Kidney epithelial cell (primary cell): Measurements from ENCODE around the gene IPO5. TPM values are rescaled to one million over a fixed set of nuclear protein-coding genes. Genes with fewer than 3 reads are reported as not detected.

Experiments
- DNase-seq: peaks from one replicate; pipeline ENCODE4 v3.0.0-alpha.2; 2010; ENCODE audit warnings: low read depth
- H3K27me3 ChIP-seq: 2 replicates; pipeline ENCODE4 v1.6.0; 2011; ENCODE audit warnings: low read length; ENCODE audit not compliant: control insufficient read depth, insufficient read depth
- H3K36me3 ChIP-seq: 2 replicates; pipeline ENCODE4 v1.5.1; 2011; ENCODE audit warnings: low read length; ENCODE audit not compliant: control insufficient read depth, insufficient read depth
- H3K4me3 ChIP-seq: 2 replicates; pipeline ENCODE4 v1.5.1; 2011; ENCODE audit warnings: low read depth, mild to moderate bottlenecking, control low read depth, low read length
- total RNA-seq: library from RNA; depleted of rRNA; stranded (reverse); fragments of >200 nt; gene quantifications from 2 replicates; pipeline ENCODE4 v1.2.3, GENCODE V29; 2015
- TF ChIP-seq, protein P1 (sequence below): IDR thresholded peaks from 2 replicates; pipeline ENCODE4 v1.5.1; 2011; ENCODE audit warnings: mild to moderate bottlenecking, moderate library complexity, low read length, control low read depth, inconsistent platforms; ENCODE audit not compliant: insufficient read depth, poor library complexity, severe bottlenecking

The IPO5 gene
- total RNA-seq, 1 donor from 2014 or later, result 144 TPM

DNA sequence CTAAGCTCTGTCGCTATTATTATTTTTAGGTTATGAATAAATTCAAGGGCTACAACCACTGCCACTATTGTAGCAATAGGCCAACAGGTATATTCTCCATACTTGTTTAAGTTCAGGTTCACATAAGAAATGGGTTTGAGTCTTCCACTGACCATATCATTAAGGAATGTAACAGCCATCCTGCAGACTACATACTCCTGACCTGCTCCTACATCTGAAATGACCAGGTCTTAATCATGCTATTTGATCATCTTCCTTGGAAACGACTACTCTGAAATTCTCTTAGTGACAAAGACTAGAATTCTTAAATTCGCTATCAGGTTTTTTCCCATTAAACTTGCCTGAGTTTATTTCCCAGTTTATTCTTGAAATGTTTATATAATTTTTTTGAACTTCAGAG lies 66.8 kb downstream of the IPO5 start:
- peaks cover 3% of the 10 kb centered on the region for H3K36me3 ChIP-seq
- no peaks in the 10 kb centered on the region for H3K27me3 ChIP-seq
- TF ChIP-seq, protein P1, sequence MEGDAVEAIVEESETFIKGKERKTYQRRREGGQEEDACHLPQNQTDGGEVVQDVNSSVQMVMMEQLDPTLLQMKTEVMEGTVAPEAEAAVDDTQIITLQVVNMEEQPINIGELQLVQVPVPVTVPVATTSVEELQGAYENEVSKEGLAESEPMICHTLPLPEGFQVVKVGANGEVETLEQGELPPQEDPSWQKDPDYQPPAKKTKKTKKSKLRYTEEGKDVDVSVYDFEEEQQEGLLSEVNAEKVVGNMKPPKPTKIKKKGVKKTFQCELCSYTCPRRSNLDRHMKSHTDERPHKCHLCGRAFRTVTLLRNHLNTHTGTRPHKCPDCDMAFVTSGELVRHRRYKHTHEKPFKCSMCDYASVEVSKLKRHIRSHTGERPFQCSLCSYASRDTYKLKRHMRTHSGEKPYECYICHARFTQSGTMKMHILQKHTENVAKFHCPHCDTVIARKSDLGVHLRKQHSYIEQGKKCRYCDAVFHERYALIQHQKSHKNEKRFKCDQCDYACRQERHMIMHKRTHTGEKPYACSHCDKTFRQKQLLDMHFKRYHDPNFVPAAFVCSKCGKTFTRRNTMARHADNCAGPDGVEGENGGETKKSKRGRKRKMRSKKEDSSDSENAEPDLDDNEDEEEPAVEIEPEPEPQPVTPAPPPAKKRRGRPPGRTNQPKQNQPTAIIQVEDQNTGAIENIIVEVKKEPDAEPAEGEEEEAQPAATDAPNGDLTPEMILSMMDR, result no peak
- DNase-seq, result no peak
- no peak overlapping the region for H3K4me3 ChIP-seq

DNA sequence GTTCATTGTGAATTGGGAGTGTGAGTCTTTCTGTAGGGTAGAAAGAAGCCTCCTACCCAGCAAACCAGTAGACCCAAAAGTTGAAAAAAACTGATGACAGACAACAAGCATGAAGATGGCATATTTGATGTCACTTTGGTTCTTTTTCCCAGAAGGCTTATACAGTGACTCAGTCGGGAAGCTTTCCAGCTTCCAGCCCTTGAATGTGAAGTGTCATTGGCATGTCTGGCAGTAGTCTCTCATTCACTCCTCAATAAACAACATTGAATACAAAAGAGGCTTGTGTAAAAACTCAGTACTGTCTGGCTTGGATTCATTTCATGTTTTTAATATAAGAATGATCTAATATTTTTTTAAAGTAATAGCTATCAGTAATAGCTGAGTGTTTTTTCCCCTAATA lies 68.7 kb downstream of the IPO5 start:
- Histone ChIP-seq H3K27me3 (no peaks in the 10 kb centered on the region), H3K36me3 (peaks cover 3% of the 10 kb centered on the region), H3K4me3 (no peak overlapping the region)
- TF ChIP-seq, protein P1, result no peak
- peak; percentile 28 for DNase-seq

DNA sequence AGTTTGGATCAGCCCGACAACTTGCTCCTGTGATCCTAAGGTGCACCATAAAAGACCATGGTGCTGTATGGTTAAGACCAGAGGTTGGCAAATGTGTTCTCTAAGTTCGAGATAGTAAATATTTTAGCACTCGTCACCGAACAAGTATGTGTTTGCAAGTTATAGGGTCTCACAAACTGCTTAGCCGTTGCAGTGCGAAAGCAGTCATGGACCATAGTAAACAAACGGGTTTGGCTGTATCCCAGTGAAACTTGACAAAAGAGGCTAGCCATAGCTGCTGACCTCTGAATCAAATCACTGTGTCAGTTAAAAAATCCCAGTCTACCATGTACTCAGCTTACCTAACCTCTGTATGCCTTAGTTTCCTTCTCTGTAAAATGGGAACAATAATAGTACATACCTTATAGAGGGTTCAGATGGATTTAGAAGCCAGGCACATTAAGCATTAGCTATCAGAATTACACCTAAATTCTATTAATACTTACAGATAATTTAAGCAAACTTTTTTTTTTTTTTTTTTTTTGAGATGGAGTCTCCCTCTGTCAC lies 72.1 kb downstream of the IPO5 start:
- H3K36me3 ChIP-seq, result peaks cover 1% of the 10 kb centered on the region
- DNase-seq, result no peak
- TF ChIP-seq, protein P1, result no peak
- no peaks in the 10 kb centered on the region for H3K27me3 ChIP-seq
- no peak overlapping the region for H3K4me3 ChIP-seq

DNA sequence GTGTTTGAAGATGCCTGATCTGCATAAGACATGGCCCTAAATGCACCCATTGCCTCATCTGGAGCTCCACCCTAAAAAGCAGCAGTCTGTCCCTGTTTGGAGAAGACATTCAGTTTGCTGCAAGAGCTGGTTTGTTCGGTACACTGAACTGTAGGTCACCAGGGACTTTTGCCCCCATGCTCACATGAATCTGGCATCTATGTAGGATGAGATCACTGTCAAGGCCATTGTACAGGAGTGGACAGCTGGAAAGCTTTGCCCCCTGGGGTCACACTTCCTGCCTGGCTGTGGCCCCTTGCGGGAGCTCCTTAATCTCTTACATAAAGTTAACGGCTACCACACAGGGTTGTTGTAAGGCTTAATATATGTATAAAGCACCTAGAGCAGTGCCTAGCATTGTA lies 73.0 kb downstream of the IPO5 start:
- H3K27me3 ChIP-seq, result no peaks in the 10 kb centered on the region
- TF ChIP-seq, protein P1, result no peak
- no peak for DNase-seq
- no peak overlapping the region for H3K4me3 ChIP-seq
- H3K36me3 ChIP-seq, result peaks cover 1% of the 10 kb centered on the region

DNA sequence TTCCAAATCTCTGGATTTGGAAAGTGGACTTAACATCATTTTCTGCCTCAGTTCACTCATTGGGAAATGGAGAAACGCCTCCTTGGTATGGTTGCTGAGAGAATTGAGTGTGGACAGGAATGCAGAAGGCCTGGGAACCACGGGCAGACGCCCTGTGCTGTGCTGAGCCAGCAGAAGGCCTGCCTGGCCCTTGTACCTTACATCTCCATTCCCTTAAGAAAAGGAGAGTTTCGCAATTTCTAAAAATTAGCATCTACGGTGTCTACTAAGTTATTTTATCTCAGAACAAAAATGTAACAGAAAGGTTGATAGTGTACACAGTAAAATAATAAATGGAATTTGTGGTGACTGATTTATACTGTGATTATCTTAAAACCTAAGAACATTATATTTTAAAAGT lies 78.7 kb downstream of the IPO5 start:
- Histone ChIP-seq H3K27me3 (no peaks in the 10 kb centered on the region), H3K4me3 (no peak overlapping the region), H3K36me3 (no peaks in the 10 kb centered on the region)
- DNase-seq, result no peak
- TF ChIP-seq, protein P1, result no peak

DNA sequence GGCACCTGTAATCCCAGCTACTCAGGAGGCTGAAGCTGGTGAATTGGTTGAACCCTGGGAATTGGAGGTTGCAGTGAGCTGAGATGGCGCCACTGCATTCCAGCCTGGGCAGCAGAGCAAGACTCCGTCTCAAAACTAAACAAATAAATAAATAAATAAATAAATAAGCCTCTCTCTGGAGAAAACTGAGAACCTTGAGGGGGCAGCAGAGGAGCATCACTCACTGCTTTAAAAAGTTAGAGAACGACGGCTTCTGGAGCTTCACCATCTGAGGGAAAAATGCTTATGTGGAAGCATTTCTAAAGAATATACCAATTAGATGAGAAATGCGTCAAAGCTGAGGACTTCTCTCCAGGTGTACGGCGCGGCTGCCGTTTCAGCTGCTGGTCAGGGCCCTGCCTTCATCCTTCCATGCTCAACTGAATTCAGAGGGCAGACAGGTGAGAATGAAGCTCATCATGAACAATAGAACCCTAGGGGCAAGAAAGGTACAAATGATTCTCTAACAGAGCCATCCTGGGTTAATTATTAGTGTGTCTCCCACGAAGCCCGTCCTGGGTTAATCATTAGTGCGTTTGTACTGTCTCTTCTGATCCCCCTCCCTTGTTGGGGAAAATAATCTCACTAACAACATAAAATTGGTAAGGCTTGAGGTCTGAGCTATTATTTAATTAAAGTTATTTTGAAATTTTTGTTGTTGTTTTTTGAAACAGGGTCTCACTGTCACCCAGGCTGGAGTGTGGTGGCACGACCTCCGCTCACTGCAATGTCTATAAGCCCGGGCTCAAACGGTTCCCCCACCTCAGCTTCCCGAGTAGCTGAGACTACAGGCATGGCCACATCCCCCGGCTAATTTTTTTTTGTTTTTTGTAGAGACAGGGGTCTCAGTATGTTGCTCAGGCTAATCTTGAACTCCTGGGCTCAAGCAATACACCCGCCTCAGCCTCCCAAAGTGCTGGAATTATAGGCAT lies 80.1 kb downstream of the IPO5 start:
- Histone ChIP-seq H3K4me3 (no peak overlapping the region), H3K36me3 (no peaks in the 10 kb centered on the region), H3K27me3 (no peaks in the 10 kb centered on the region)
- TF ChIP-seq, protein P1, result peak; percentile 47
- DNase-seq, result peak; percentile 16
